H9 (cell line): ENCODE results near the gene TMEM50B. TPM values are rescaled to one million over a fixed set of nuclear protein-coding genes. Genes with fewer than 3 reads are reported as not detected.
A peak's percentile ranks its signal among the peaks of the same experiment; 100 is the strongest.

Experiments
- DNase-seq: peaks from one replicate; pipeline ENCODE4 v3.0.0-alpha.2; 2017
- H2AFZ ChIP-seq: one replicate; pipeline ENCODE4 v1.6.1; 2013; ENCODE audit warnings: mild to moderate bottlenecking, low read length, control low read depth, moderate library complexity
- H2AK5ac ChIP-seq: 2 replicates; pipeline ENCODE4 v1.6.1; 2013; ENCODE audit warnings: low read length, control low read depth, mixed read lengths; ENCODE audit not compliant: insufficient read length
- H2BK120ac ChIP-seq: one replicate; pipeline ENCODE4 v1.6.1; 2013; ENCODE audit warnings: low read depth, mild to moderate bottlenecking, low read length, control low read depth, inconsistent platforms; ENCODE audit not compliant: poor library complexity, severe bottlenecking
- H2BK12ac ChIP-seq: 2 replicates; pipeline ENCODE4 v1.6.1; 2013; ENCODE audit warnings: low read length, control low read depth, mixed read lengths, low read depth; ENCODE audit not compliant: insufficient read length
- H2BK15ac ChIP-seq: 2 replicates; pipeline ENCODE4 v1.6.1; 2013; ENCODE audit warnings: low read depth, low read length, control low read depth
- H2BK20ac ChIP-seq: one replicate; pipeline ENCODE4 v1.6.1; 2013; ENCODE audit warnings: low read depth, mild to moderate bottlenecking, low read length, control low read depth, inconsistent platforms; ENCODE audit not compliant: poor library complexity, severe bottlenecking
- H2BK5ac ChIP-seq: 2 replicates; pipeline ENCODE4 v1.6.1; 2013; ENCODE audit warnings: low read length, control low read depth, mixed read lengths; ENCODE audit not compliant: insufficient read length
- H3K14ac ChIP-seq: 2 replicates; pipeline ENCODE4 v1.6.1; 2013; ENCODE audit warnings: low read length, control low read depth; ENCODE audit not compliant: insufficient read depth
- H3K18ac ChIP-seq: 2 replicates; pipeline ENCODE4 v1.6.1; 2013; ENCODE audit warnings: low read depth, mild to moderate bottlenecking, mixed read lengths, low read length, control low read depth; ENCODE audit not compliant: insufficient read length
- H3K23ac ChIP-seq: 2 replicates; pipeline ENCODE4 v1.6.1; 2013; ENCODE audit warnings: low read length, control low read depth, mixed read lengths, low read depth; ENCODE audit not compliant: insufficient read length
- H3K23me2 ChIP-seq: 2 replicates; pipeline ENCODE4 v1.6.1; 2013; ENCODE audit warnings: low read depth, mild to moderate bottlenecking, mixed read lengths, low read length, control low read depth; ENCODE audit not compliant: insufficient read length, poor library complexity, severe bottlenecking
- H3K27ac ChIP-seq: 2 replicates; pipeline ENCODE4 v1.5.1; 2013; ENCODE audit warnings: low read length, control low read depth, mixed read lengths, low read depth; ENCODE audit not compliant: insufficient read length
- H3K27me3 ChIP-seq: 2 replicates; pipeline ENCODE4 v1.6.1; 2013; ENCODE audit warnings: low read length, control low read depth, inconsistent platforms; ENCODE audit not compliant: insufficient read depth
- H3K4ac ChIP-seq: 2 replicates; pipeline ENCODE4 v1.6.1; 2013; ENCODE audit warnings: low read depth, mild to moderate bottlenecking, control low read depth, inconsistent platforms, low read length, moderate library complexity
- H3K4me1 ChIP-seq: 2 replicates; pipeline ENCODE4 v1.6.1; 2013; ENCODE audit warnings: low read length, control low read depth, inconsistent platforms; ENCODE audit not compliant: insufficient read depth
- H3K4me2 ChIP-seq: 2 replicates; pipeline ENCODE4 v1.6.1; 2013; ENCODE audit warnings: low read length, control low read depth, mixed read lengths; ENCODE audit not compliant: insufficient read length, insufficient read depth
- H3K56ac ChIP-seq: 2 replicates; pipeline ENCODE4 v1.6.1; 2013; ENCODE audit warnings: low read depth, mild to moderate bottlenecking, mixed read lengths, low read length, control low read depth; ENCODE audit not compliant: insufficient read length
- H3K79me1 ChIP-seq: 2 replicates; pipeline ENCODE4 v1.6.1; 2013; ENCODE audit warnings: low read depth, mild to moderate bottlenecking, moderate library complexity, low read length, control low read depth, inconsistent platforms; ENCODE audit not compliant: insufficient read depth, poor library complexity, severe bottlenecking
- H3K79me2 ChIP-seq: 2 replicates; pipeline ENCODE4 v1.6.1; 2013; ENCODE audit warnings: low read length, control low read depth, inconsistent platforms; ENCODE audit not compliant: insufficient read depth
- H3K9ac ChIP-seq: 2 replicates; pipeline ENCODE4 v1.6.1; 2013; ENCODE audit warnings: low read length, control low read depth, mixed read lengths; ENCODE audit not compliant: insufficient read length; ENCODE audit errors: extremely low read depth
- H3K9me3 ChIP-seq: one replicate; pipeline ENCODE4 v1.6.1; 2013; ENCODE audit warnings: low read depth, low read length, inconsistent platforms; ENCODE audit not compliant: control insufficient read depth
- H3T11ph ChIP-seq: one replicate; pipeline ENCODE4 v1.6.1; 2013; ENCODE audit warnings: mild to moderate bottlenecking, low read length, control low read depth, inconsistent platforms
- H4K20me1 ChIP-seq: one replicate; pipeline ENCODE4 v1.6.1; 2013; ENCODE audit not compliant: control insufficient read depth, insufficient read length, insufficient read depth
- H4K5ac ChIP-seq: 2 replicates; pipeline ENCODE4 v1.6.1; 2013; ENCODE audit warnings: low read depth, mild to moderate bottlenecking, mixed read lengths, low read length, control low read depth; ENCODE audit not compliant: insufficient read length
- H4K8ac ChIP-seq: replicated peaks from 2 replicates; pipeline ENCODE4 v1.6.1; 2013; ENCODE audit warnings: low read length, control low read depth, mixed read lengths, low read depth; ENCODE audit not compliant: insufficient read length
- H4K91ac ChIP-seq: 2 replicates; pipeline ENCODE4 v1.6.1; 2013; ENCODE audit warnings: low read depth, mild to moderate bottlenecking, moderate library complexity, mixed read lengths, low read length, control low read depth; ENCODE audit not compliant: insufficient read length
- H3K27ac Mint-ChIP-seq, 3 experiments: 2 replicates in 2 of 3; 3 replicates in 1 of 3; pipeline ENCODE4 v1.8.0; 2020 to 2021; ENCODE audit warnings: mixed read lengths in 3 of 3, mild to moderate bottlenecking in 1 of 3, moderate library complexity in 1 of 3
- H3K27me3 Mint-ChIP-seq: 2 replicates; pipeline ENCODE4 v1.8.0; 2021; ENCODE audit warnings: low read depth, mild to moderate bottlenecking, moderate library complexity, mixed read lengths
- H3K36me3 Mint-ChIP-seq, 3 experiments: 2 replicates in 2 of 3; 3 replicates in 1 of 3; pipeline ENCODE4 v1.8.0; 2020 to 2021; ENCODE audit warnings: low read depth in 3 of 3, mixed read lengths in 3 of 3; ENCODE audit not compliant: insufficient read depth in 1 of 3
- H3K4me1 Mint-ChIP-seq, 2 experiments: 2 replicates each; pipeline ENCODE4 v1.8.0; 2020; ENCODE audit warnings: mixed read lengths in 2 of 2
- H3K4me3 Mint-ChIP-seq, 2 experiments: 2 replicates in 1 of 2; 3 replicates in 1 of 2; pipeline ENCODE4 v1.8.0; 2020 to 2021; ENCODE audit warnings: mild to moderate bottlenecking in 2 of 2, mixed read lengths in 2 of 2, moderate library complexity in 1 of 2
- H3K9me3 Mint-ChIP-seq, 2 experiments: 2 replicates in 1 of 2; 3 replicates in 1 of 2; pipeline ENCODE4 v1.8.0; 2020; ENCODE audit warnings: mild to moderate bottlenecking in 2 of 2, mixed read lengths in 2 of 2, moderate library complexity in 1 of 2
- WGBS: extraction: QIAGEN DNeasy Blood & Tissue Kit; methylation state at CpG from one replicate; pipeline ENCODE4 v1.1.7; 2013; ENCODE audit warnings: missing lambda C conversion rate, low lambda C conversion rate, mixed read lengths; ENCODE audit not compliant: insufficient read length; ENCODE audit errors: extremely low coverage; 5-methylcytosine and 5-hydroxymethylcytosine counted together
- total RNA-seq: library from RNA; stranded (reverse); gene quantifications from 2 replicates; pipeline ENCODE4 v1.2.1, GENCODE V29; 2021
- TF ChIP-seq, protein P1 (sequence below): fragments of 200-600 bp; sonication (generic); conservative IDR thresholded peaks from 3 replicates; pipeline ENCODE4 v1.8.0; 2021; ENCODE audit warnings: antibody characterized with exemption, mild to moderate bottlenecking

TMEM50B gene
- total RNA-seq, 1 experiment from 2014 or later: 17.6 TPM

DNA sequence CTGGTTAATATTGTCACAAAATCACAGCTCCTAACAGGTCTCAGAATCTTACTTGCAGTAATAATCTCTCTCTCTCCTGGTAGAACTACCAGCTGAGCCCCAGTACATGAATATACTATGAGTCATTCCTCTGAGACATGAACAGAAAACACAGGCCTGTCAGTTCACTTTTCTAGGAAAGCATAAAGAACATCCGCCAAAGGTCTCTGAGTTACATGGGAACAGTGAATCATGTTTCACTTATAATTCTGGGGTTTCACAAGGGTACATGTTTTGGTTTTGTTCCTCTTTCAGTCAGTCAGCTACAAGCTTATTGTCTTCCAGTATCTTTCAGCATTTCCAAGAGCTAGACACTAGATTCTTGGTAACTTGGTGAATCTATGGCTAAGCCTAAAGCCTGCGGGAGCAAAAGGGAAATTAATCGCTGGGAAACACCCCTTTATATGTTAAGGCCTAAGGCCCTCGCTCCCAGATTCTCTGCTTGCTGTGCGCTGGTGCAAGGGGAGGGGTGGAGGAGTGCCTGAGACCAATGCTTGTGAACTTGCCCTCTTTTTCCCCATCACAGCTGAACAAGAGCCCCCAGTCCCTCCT, 44.9 kb downstream of the TMEM50B start:
- Histone ChIP-seq H3K56ac (no peak overlapping the region), H2BK120ac (no peak overlapping the region), H3K18ac (no peak overlapping the region), H4K8ac (no peak overlapping the region), H3T11ph (no peak overlapping the region), H3K14ac (no peak overlapping the region), H2BK20ac (no peak overlapping the region), H3K27me3 (0 out of 2 replicates have a peak, but pooled peaks cover 3% of the 10 kb centered on the region), H3K23me2 (no peaks in the 10 kb centered on the region), H3K4ac (no peak overlapping the region), H4K5ac (no peak overlapping the region), H3K4me2 (no peak overlapping the region), H2AFZ (no peak overlapping the region), H3K79me1 (no peaks in the 10 kb centered on the region), H2BK5ac (no peak overlapping the region), H3K9me3 (no peaks in the 10 kb centered on the region), H2BK12ac (no peak overlapping the region), H3K23ac (no peak overlapping the region), H3K4me1 (no peaks in the 10 kb centered on the region), H2BK15ac (no peak overlapping the region), H3K27ac (no peak overlapping the region), H2AK5ac (no peak overlapping the region), H3K9ac (no peak overlapping the region), H4K20me1 (no peaks in the 10 kb centered on the region), H3K79me2 (no peaks in the 10 kb centered on the region), H4K91ac (no peak overlapping the region)
- peak overlapping the region in 1 of 3 experiments; percentile 46; a peak in 2 of 7 replicates for H3K27ac Mint-ChIP-seq
- H3K4me3 Mint-ChIP-seq: no peak overlapping the region
- H3K9me3 Mint-ChIP-seq: no peaks in the 10 kb centered on the region
- H3K36me3 Mint-ChIP-seq: peaks cover 25 to 69% (median 59%) of the 10 kb centered on the region in 3 experiments; a peak in 6 of 7 replicates
- TF ChIP-seq, protein P1, sequence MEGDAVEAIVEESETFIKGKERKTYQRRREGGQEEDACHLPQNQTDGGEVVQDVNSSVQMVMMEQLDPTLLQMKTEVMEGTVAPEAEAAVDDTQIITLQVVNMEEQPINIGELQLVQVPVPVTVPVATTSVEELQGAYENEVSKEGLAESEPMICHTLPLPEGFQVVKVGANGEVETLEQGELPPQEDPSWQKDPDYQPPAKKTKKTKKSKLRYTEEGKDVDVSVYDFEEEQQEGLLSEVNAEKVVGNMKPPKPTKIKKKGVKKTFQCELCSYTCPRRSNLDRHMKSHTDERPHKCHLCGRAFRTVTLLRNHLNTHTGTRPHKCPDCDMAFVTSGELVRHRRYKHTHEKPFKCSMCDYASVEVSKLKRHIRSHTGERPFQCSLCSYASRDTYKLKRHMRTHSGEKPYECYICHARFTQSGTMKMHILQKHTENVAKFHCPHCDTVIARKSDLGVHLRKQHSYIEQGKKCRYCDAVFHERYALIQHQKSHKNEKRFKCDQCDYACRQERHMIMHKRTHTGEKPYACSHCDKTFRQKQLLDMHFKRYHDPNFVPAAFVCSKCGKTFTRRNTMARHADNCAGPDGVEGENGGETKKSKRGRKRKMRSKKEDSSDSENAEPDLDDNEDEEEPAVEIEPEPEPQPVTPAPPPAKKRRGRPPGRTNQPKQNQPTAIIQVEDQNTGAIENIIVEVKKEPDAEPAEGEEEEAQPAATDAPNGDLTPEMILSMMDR: no peak
- no peaks in the 10 kb centered on the region for H3K27me3 Mint-ChIP-seq
- WGBS: no CpG with 5 or more reads among the region's 5 CpGs
- DNase-seq: no peak
- H3K4me1 Mint-ChIP-seq: no peaks in the 10 kb centered on the region
